ENCODE data around the gene GASK1A.

DNA sequence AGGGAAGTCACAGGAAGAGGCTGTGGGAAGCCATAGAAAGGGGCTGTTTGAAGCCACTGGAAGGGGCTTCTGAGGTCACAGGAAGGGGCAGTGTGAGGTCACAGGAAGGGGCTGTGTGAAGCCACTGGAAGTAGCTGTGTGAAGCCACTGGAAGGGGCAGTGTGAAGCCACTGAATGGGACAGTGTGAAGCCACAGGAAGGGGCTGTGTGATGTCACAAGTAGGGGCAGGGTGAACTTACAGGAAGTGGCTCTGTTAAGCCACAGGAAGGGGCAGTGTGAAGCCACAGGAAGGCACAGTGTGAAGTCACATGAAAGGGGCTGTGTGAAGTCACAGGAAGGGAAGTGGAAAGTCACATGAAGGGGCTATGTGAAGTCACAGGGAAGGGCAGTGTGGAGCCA is 33.1 kb downstream of the GASK1A start:
- no peak for TF ChIP-seq CTCF (IDR thresholded peaks at IDR 0.05)
- TF ChIP-seq POLR2A (IDR thresholded peaks at IDR 0.05), result no peak
